ENCODE results near the gene MEIKIN. TPM values are rescaled to one million over a fixed set of nuclear protein-coding genes. Genes with fewer than 3 reads are reported as not detected.

The MEIKIN gene
- total RNA-seq, 2 experiments from 2014 or later: not detected

- no peak overlapping the region for H3K27ac ChIP-seq (ENCODE audit: low read depth, low read length, poor library complexity, severe bottlenecking)
- H3K36me3 ChIP-seq (ENCODE audit: insufficient read depth, low read length): no peaks in the 10 kb centered on the region
- ChIA-PET POLR2A (interaction anchor here (0.7 kb wide), 2 partner anchors 39 to 155 kb away, joined by 3 read pairs; no protein-coding TSS in a partner anchor), CTCF (ENCODE audit: unreplicated experiment) (no interaction called here)
- H3K4me2 ChIP-seq (ENCODE audit: low read length): no peak overlapping the region
- BruUV-seq (replicated peaks): no TSS peak
- H3K79me2 ChIP-seq (ENCODE audit: insufficient read depth, low read depth, low read length): peaks cover 87% of the 10 kb centered on the region
- no peak for DNase-seq (ENCODE audit: low spot score)
- no peaks in the 10 kb centered on the region; the same call in 1 of the 2 replicates for H4K20me1 ChIP-seq (ENCODE audit: insufficient read depth, low read length)
- no peak for TF ChIP-seq EZH2phosphoT487 (IDR thresholded peaks at IDR 0.05; ENCODE audit: borderline replicate concordance, low read depth, low read length)
- no peak for TF ChIP-seq CTCF (conservative IDR thresholded peaks at IDR 0.05; ENCODE audit: low read length)
- H3K4me1 ChIP-seq (ENCODE audit: insufficient read depth, low read length, poor library complexity, severe bottlenecking): peaks cover 2% of the 10 kb centered on the region
- no peaks in the 10 kb centered on the region for H3K9me3 ChIP-seq (ENCODE audit: low read length)
- H2AFZ ChIP-seq (ENCODE audit: low read length): no peak overlapping the region
- H3K9me2 ChIP-seq (ENCODE audit: insufficient read depth, low read length): no peaks in the 10 kb centered on the region
- H3K4me3 ChIP-seq (ENCODE audit: low read depth, low read length, poor library complexity, severe bottlenecking): no peak overlapping the region
- intact Hi-C loops (cut with micrococcal nuclease; ENCODE audit: unreplicated experiment): no loop called here
Measured at GRCh38 chr5:131787736-131788135, 157.7 kb downstream of the MEIKIN start.

DNA sequence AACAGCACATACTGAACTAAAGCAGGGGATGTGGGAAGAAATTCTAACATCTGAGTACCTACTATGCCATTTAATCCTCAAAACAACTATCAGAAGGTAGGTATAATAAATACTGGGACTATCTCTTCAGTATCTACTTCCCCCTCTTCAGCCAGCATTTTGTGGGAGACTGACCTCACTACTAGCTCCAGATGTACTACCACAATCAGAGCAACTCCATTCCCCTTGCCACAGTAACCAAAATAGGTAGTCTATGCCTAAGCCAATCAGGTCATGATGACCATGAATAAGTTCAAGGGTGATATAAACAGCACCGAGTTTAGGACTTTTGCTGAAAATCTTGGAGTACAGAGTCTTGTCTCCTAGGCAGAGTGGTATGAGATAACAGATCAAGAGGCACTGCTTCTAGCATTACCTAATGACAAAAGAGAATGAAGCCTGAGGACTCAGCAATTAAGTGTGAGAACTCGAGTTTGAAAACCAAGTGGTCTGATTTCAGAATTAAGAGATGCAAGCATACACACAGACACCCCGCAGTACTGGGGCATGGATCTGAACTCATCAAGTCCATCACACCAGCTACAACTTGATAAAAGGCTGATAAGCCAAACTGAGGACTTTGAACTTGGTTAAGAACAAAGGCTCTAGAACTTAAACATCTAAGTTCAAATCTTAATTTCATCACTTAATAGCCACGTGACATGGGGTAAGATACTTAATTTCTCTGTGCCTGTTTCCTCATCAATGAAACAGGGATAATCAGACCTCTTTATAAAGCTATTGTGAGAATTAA, 158.4 kb downstream of the MEIKIN start:
- Histone ChIP-seq H3K36me3 (ENCODE audit: insufficient read depth, low read length) (no peaks in the 10 kb centered on the region), H3K9me2 (ENCODE audit: insufficient read depth, low read length) (no peaks in the 10 kb centered on the region), H3K79me2 (ENCODE audit: insufficient read depth, low read depth, low read length) (peaks cover 82% of the 10 kb centered on the region), H3K4me3 (ENCODE audit: low read depth, low read length, poor library complexity, severe bottlenecking) (no peak overlapping the region), H3K4me2 (ENCODE audit: low read length) (no peak overlapping the region), H3K9me3 (ENCODE audit: low read length) (no peaks in the 10 kb centered on the region), H2AFZ (ENCODE audit: low read length) (no peak overlapping the region), H4K20me1 (ENCODE audit: insufficient read depth, low read length) (no peaks in the 10 kb centered on the region; the same call in 1 of the 2 replicates), H3K4me1 (ENCODE audit: insufficient read depth, low read length, poor library complexity, severe bottlenecking) (no peaks in the 10 kb centered on the region), H3K27ac (ENCODE audit: low read depth, low read length, poor library complexity, severe bottlenecking) (no peak overlapping the region)
- intact Hi-C loops (cut with micrococcal nuclease; ENCODE audit: unreplicated experiment): no loop called here
- no TSS peak for BruUV-seq (replicated peaks)
- no peak for TF ChIP-seq CTCF (conservative IDR thresholded peaks at IDR 0.05; ENCODE audit: low read length)
- no peak for TF ChIP-seq EZH2phosphoT487 (IDR thresholded peaks at IDR 0.05; ENCODE audit: borderline replicate concordance, low read depth, low read length)
- POLR2A ChIA-PET: interaction anchor here (0.6 to 0.7 kb wide), 3 partner anchors 20 to 306 kb away, joined by 3 to 7 read pairs (median 4); no protein-coding TSS in a partner anchor
- no peak for DNase-seq (ENCODE audit: low spot score)
- CTCF ChIA-PET (ENCODE audit: unreplicated experiment): no interaction called here

DNA sequence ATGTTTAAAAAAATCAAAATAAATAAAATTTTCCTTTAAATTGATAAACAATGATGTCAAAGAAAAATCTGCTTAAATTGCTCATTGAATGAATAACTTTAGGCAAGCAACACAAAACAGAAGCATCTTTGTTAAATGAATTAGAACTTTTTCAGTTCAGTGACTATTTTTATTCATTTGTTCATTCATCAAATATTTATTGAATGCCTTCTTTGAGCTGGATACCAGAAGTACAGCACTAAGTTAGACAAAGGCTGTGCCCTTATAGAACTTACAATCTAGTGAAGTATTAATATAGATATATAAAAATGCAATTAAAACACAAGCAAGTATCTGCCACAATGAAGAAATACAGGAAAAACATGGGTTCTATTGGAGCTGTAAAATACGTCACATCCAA, 159.4 kb downstream of the MEIKIN start:
- H3K4me1 ChIP-seq (ENCODE audit: insufficient read depth, low read length, poor library complexity, severe bottlenecking): no peaks in the 10 kb centered on the region
- H3K4me2 ChIP-seq (ENCODE audit: low read length): no peak overlapping the region
- H4K20me1 ChIP-seq (ENCODE audit: insufficient read depth, low read length): no peaks in the 10 kb centered on the region
- peaks cover 75% of the 10 kb centered on the region for H3K79me2 ChIP-seq (ENCODE audit: insufficient read depth, low read depth, low read length)
- POLR2A ChIA-PET: interaction anchor here (0.8 kb wide), 1 partner anchor 90 kb away, joined by 3 read pairs; no protein-coding TSS in a partner anchor
- H3K9me2 ChIP-seq (ENCODE audit: insufficient read depth, low read length): no peaks in the 10 kb centered on the region
- TF ChIP-seq EZH2phosphoT487 (IDR thresholded peaks at IDR 0.05; ENCODE audit: borderline replicate concordance, low read depth, low read length) (no peak), CTCF (conservative IDR thresholded peaks at IDR 0.05; ENCODE audit: low read length) (no peak)
- no peak overlapping the region for H3K27ac ChIP-seq (ENCODE audit: low read depth, low read length, poor library complexity, severe bottlenecking)
- no peaks in the 10 kb centered on the region for H3K36me3 ChIP-seq (ENCODE audit: insufficient read depth, low read length)
- no peak overlapping the region for H2AFZ ChIP-seq (ENCODE audit: low read length)
- no TSS peak for BruUV-seq (replicated peaks)
- intact Hi-C loops (cut with micrococcal nuclease; ENCODE audit: unreplicated experiment): no loop called here
- no peak for DNase-seq (ENCODE audit: low spot score)
- H3K4me3 ChIP-seq (ENCODE audit: low read depth, low read length, poor library complexity, severe bottlenecking): no peak overlapping the region
- H3K9me3 ChIP-seq (ENCODE audit: low read length): no peaks in the 10 kb centered on the region
- CTCF ChIA-PET (ENCODE audit: unreplicated experiment): no interaction called here

All from OCI-LY7 (cell line).